ENCODE measurements around the gene LRRC32.

Gene LRRC32, protein sequence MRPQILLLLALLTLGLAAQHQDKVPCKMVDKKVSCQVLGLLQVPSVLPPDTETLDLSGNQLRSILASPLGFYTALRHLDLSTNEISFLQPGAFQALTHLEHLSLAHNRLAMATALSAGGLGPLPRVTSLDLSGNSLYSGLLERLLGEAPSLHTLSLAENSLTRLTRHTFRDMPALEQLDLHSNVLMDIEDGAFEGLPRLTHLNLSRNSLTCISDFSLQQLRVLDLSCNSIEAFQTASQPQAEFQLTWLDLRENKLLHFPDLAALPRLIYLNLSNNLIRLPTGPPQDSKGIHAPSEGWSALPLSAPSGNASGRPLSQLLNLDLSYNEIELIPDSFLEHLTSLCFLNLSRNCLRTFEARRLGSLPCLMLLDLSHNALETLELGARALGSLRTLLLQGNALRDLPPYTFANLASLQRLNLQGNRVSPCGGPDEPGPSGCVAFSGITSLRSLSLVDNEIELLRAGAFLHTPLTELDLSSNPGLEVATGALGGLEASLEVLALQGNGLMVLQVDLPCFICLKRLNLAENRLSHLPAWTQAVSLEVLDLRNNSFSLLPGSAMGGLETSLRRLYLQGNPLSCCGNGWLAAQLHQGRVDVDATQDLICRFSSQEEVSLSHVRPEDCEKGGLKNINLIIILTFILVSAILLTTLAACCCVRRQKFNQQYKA

DNA sequence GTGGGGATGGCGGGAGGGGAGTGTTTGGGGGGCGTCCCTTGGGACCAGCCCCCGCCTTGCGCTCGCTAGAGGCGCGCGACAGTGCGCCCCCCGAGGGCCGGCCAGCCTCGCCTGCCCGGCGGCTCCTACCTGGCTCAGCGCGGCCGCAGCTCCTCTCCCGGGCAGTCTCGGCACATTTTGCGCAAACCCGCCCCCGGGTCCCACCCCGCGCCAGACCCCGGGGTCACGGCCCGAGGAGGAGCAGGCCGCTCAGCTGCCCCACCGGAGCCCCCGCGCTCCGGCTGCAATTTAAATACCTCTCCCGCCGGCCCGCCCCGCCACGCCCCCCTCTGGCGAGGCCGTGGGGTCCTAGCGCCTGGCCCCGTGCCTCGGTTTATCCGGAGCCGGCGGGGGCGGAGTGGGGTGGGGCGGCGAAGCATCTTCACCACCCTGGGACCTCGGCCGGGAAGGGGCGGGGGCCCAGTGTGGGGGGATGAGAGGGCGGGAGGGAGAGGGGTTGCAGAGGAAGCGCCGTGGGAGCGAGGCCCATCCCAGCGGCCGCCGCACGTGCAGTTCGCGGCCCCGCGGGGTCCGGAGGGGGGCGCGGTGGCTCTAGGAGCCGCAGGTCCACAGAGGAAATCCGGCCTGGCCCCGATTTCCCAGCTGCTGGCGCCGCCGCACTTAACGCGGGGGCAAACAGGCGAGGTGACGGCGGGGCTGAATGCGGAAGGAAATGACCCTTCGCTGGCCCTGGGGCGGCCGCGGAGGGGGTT is at the start of gene LRRC32:
TSS of gene LRRC32 (minus strand) at position 263 of the 752 bp plus-strand sequence. CDS start 4,793 bp downstream, outside the sequence.
- peak within 1 kb of the TSS; percentile 52 for H3K4me3 ChIP-seq (ENCODE audit: low read depth, low read length)
- DNase-seq (ENCODE audit: low read depth) = no peak

DNA sequence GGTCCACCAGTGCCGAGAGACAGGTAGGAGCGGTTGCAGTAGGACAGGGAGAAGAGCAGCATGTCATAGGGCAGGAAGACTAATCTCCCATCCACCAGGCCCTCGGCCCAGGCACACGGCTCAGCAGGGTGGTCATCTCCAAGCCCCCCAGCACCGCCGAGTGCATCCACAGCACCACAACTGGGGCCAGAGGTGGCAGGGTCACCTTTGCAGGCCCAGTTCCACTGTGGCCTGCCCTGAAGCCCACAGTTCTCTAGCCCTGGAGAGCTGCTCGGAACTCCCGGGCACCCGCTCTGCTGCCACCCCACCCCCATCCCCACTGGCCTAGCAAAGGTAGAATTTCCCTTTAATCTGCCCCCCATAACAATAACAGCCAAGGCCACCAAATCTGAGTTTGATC is 49.1 kb upstream of the LRRC32 start:
- H3K4me3 ChIP-seq (ENCODE audit: low read depth, low read length) = no peak overlapping the region
- DNase-seq (ENCODE audit: low read depth) = no peak

DNA sequence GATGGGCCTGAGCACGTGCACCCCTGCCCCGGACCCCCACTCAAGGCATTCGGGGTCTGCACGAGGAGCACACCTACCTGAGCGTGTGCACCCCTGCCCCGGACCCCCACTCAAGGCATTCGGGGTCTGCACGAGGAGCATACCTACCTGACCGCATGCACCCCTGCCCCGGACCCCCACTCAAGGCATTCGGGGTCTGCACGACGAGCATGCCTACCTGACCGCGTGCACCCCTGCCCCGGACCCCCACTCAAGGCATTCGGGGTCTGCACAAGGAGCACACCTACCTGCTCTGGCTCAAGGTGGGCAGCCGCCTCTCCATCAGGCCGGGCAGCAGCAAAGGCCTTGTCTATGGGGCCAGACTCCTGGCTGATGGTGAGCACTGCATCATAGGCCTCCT is 48.7 kb upstream of the LRRC32 start:
- no peak for DNase-seq (ENCODE audit: low read depth)
- no peak overlapping the region for H3K4me3 ChIP-seq (ENCODE audit: low read depth, low read length)

DNA sequence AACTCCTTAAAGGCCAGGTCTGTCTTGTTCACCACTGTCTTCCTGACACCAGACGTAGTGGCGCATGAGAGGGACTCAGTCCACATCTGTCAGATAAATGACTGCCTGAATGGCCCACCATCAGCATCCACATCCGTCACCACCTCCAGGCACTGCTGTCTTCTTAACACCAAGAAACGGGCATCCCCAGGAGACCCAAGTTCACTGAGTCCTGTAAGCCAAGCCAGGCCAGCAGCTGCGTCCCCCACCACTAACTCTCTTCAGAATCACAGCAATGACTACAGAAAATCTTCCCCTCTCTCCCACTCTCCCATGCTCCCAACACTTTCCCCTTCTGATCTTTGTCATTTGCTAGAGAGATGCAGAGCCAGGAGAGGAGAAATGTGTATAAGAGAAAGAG is 47.3 kb upstream of the LRRC32 start:
- no peak overlapping the region for H3K4me3 ChIP-seq (ENCODE audit: low read depth, low read length)
- DNase-seq (ENCODE audit: low read depth) = no peak

DNA sequence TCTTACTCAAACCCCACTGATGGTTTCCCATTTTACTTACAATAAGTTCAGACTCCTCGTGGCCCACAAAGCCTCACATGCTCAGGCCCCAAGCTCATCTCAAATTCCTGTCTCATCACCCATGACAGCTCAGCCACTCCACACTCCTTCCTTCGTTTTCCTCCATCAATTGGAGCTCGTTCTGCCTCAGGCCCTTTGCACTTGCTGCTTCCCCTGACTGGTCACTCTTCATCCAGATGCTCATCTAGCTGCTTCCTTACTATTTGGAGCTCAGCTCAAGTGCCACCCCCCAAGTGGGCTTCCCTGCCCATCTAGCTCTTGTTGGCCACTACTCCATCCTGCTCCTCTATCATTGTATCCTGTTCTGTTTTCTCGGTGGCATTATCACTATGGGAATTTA is 46.8 kb upstream of the LRRC32 start:
- no peak overlapping the region for H3K4me3 ChIP-seq (ENCODE audit: low read depth, low read length)
- no peak for DNase-seq (ENCODE audit: low read depth)

DNA sequence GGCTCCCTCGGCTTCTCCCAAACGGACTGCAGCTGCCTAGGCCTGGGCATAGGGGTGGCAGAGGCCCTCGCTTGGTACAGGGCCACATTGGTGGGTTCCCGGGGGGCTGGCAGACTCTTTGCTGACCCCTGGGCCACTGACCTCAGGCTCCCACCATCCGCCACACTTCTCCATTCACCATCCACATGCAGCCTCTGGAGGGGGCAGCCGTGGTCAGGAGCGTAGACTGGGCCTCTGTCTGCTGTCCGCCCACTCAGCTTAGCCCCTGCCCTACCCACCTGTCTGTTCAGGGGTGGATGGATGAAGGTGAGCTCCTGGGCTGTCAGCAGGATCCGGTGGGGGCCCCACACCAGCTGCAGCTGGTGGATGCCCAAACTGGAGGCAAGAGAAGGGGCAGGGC is 45.7 kb upstream of the LRRC32 start:
- no peak overlapping the region for H3K4me3 ChIP-seq (ENCODE audit: low read depth, low read length)
- DNase-seq (ENCODE audit: low read depth) = no peak

DNA sequence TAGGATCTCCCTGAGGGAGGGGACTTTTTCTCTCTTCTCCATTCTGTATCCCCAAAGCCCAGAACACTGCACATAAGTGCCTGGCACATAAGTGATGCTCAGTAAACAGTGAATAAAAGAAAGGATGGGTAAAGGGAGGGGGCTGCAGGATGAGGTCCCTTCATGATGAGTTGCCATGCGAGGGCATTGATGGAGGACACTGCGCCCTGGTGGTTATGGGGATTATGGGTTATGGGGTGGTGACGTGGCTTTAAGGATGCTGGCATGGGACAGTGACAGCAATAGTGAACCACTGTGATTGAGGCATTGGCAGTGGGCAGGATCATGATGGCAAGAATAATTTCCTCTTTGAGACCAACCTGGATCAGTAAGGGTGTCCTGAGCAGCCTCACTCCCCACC is 43.9 kb upstream of the LRRC32 start:
- H3K4me3 ChIP-seq (ENCODE audit: low read depth, low read length) = no peak overlapping the region
- DNase-seq (ENCODE audit: low read depth) = no peak

DNA sequence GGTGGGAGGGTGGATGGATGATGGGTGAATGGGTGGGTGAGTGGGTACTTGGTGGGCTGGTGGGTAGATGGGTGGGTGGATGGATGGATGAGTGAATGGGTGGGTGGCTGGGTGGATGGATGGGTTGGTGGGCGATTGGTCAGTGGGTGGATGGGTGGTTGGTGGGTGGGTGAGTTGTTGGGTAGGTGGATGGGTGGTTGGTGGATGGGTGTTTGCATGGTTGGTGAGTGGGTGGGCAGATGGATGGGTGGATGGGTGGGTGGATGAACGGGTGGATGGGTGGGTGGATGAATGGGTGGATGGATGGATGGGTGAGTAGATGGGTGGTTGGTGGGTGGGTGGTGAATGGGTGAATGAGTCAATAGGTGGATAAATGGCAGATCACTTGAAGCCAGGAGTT is 43.0 kb upstream of the LRRC32 start:
- H3K4me3 ChIP-seq (ENCODE audit: low read depth, low read length) = no peak overlapping the region
- DNase-seq (ENCODE audit: low read depth) = no peak

DNA sequence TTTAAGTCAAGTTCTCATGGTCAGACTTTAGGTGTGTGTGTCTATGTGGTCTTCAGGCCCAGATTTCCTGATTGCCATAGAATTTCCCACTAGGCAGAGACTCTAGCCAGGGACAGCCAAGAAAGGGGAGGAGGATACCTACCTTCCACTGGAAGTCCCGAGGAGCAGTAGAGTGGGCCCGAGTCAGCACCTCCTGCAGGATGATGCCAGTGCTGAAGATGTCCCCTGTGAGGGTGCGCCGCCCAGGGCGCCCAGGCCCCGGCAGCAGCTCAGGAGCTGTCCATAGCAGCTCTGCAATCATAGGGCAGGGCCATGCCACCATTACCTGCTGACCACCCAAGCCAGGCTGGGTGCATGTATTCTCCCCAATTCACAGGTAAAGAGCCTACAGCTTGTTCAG is 41.6 kb upstream of the LRRC32 start:
- no peak overlapping the region for H3K4me3 ChIP-seq (ENCODE audit: low read depth, low read length)
- DNase-seq (ENCODE audit: low read depth) = no peak

DNA sequence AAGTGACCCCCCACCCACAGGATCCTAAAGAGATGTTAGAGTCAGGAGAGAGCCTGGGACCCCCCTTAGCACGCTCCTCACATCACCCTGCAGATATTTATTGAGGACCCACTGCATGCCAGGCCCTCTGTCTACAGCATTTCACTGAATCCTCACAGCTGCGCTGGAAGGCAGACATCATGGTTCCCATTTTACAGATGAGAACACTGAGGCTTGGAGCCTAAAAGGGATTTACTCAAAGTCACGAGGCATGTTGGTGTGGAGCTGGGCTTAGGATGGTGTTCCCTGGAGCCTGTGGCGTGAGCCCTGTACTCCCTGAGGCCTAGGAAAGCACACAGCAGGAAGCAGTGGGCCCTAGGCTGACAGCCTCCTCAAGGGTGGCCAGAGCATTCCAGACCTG is 39.2 kb upstream of the LRRC32 start:
- H3K4me3 ChIP-seq (ENCODE audit: low read depth, low read length) = no peak overlapping the region
- DNase-seq (ENCODE audit: low read depth) = no peak

DNA sequence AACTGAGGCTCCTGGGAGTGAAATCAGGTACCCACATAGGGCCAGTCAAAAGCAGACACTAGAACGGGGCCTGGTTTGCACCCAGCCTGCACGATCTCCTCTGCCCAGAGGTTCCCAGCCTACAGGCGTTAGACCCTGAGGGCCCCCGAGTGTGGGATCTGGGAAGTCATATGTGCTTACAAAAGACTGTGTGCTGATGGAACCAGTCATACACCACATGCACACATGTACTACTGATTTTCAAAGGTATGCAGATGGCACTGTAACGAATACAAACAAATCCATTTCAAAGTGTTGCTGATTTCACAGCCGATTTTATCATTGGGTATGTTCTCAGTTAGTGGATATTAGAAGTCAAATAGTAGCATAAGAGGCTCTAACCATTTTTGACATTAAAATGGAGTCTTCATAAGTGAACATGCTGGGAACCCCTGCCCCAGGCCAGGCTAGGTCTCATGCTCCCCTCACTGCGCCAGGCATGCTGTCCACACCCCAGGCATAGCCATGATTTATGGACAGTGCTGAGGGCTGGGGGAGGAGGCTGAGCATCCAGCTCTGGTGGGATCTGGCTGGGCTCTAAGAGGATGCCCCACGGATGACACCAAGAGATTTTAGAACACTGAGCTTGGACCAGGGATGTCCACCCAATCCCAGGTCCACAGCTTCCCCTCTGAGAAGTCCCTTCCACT is 38.6 kb upstream of the LRRC32 start:
- DNase-seq (ENCODE audit: low read depth) = no peak
- no peak overlapping the region for H3K4me3 ChIP-seq (ENCODE audit: low read depth, low read length)

DNA sequence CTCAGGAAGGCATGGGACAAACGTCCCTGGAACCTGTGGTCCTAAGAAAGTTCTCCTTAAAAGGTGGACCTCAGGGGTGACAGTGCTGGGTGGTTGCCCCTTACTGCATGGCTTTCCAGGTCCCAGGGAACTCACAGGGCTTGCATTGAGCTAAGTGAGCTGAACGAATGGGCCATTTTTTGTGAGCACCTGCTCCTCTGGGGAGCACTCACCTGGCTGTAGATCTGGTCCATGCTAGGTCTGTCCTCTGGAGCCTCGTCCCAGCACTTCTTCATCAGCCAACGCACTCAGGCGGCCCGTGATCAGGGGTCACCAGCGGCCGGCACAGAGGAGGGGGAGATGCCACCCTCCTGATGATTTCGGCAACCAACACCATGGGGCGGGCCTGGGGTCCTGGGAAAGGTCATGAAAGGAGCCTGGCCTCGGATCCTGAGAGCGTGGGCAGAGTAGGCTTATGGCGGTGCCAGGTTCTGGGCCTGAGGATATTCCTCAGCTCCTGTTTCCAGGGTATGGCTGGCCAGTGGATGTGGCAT is 36.8 kb upstream of the LRRC32 start:
- no peak overlapping the region for H3K4me3 ChIP-seq (ENCODE audit: low read depth, low read length)
- no peak for DNase-seq (ENCODE audit: low read depth)

DNA sequence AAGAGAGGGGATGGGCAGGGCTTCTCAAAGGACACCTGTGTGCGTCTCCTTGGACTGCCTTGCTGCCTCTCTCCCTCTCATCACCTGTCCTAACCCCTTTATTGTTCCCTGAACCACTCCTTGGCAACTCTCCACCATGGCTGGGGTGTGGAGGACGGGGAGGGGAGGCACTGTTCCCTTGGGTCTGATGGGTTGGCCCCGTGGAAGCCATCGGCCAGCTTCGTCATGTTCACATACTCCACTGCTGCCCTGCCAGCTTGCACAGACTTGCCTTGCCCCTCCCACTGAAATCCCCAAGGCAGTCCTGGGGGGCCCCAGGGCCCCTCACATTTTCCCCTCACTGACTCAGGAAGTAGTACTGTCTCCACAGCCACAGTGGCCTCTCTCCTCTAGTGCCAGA is 36.1 kb upstream of the LRRC32 start:
- no peak overlapping the region for H3K4me3 ChIP-seq (ENCODE audit: low read depth, low read length)
- no peak for DNase-seq (ENCODE audit: low read depth)

DNA sequence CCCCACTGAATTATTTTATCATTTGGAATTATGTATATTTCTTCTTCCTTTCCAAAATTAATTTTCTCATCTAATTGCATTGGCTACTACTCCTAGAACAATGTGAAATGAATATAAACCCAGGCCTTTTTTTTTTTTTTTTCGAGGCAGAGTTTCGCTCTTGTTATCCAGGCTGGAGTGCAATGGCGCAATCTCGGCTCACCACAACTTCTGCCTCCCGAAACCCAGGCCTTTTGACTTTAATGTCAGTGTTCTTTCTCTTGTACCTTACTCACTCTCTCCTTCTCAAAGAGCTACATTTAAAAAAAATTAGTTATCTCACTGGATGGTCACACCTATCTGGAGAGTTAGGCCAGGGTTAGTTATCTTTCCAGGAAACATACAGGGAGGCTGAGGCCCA is 35.3 kb upstream of the LRRC32 start:
- H3K4me3 ChIP-seq (ENCODE audit: low read depth, low read length) = no peak overlapping the region
- no peak for DNase-seq (ENCODE audit: low read depth)

DNA sequence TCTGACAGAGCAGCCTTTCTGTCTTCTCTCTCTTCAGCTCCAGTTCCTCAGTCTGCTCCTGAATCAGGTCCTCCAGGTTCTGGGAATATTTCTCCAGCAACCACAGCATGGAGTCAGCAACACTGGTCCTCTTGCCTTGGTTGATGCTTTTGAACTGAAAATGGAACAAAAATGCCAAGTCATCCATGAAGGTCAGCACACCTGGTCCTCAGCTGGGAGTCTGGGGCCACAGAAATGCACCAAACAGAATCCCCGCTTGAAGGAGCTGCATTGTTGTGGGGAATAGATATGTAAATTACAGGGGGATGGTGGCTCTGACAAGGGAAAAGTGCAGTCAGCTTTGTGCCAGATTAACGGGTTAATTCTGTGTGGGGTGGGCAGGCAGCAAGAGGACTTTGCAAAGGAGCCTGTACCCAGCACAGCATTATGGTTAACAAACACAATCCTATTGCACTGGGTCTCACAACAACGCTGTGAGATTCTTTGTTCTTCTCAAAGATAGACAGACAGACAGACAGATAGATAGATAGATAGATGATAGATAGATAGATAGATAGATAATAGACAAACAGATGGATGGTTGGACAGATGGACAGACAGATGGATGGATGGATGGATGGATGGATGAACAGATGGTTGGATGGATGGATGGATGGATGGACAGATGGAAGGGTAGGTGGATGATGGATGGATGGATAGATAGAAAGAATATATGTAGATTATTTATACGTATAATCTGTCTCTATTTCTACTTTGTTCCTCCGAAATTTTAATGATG is 33.8 kb upstream of the LRRC32 start:
- H3K4me3 ChIP-seq (ENCODE audit: low read depth, low read length) = no peak overlapping the region
- DNase-seq (ENCODE audit: low read depth) = no peak

DNA sequence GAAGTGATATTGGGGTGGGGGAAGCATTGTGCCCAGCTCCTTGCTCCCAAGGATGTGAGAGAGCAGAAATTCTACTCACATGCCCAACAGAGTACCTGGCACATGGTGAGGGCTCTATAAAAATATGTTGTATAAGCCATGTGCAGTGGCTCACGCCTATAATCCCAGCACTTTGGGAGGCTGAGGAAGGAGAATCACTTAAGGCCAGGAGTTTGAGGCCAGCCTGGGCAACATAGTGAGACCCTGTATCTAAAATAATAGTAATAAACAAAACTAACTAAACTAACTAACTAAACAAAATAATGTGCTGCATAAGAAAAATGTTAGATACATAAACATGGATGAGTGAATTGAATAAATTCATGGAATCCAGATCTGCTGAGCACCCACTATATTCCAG is 33.2 kb upstream of the LRRC32 start:
- no peak overlapping the region for H3K4me3 ChIP-seq (ENCODE audit: low read depth, low read length)
- DNase-seq (ENCODE audit: low read depth) = no peak

DNA sequence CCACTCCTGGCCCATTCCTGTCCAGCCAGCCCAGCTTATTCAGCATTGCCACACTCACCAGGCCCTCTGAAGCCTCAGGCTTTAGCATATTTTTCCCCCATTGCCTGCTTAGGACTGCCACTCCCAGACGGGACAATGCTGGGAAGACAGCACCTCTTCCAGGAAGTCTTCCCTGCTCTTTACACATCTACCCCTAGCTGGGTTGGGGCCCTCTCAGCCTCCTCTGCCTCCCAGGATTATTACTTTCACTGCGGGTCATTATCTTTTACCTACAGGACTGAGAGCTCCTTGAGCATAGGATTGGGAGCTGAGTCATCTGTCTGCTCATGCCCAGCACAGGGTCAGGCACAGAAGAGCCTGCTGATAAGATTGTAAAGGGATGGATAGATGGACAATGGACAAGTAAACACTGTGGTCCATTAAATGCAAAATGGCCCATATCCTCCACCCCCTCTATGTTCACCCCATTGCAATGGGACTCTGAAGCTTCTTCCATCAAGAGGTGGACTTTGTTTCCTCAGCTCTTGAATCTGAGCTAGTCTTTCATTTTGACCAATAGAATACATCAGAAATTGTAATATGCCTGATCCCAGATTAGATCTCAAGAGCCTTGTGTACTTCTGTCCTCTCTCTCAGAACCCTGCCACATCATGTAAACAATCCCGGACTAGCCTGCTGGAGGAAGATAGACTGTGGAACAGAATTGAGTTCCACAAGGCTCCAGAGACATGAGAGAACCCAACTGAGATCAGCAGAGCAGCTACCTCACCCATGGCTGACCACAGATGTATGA is 32.0 kb upstream of the LRRC32 start:
- no peak overlapping the region for H3K4me3 ChIP-seq (ENCODE audit: low read depth, low read length)
- DNase-seq (ENCODE audit: low read depth) = no peak

DNA sequence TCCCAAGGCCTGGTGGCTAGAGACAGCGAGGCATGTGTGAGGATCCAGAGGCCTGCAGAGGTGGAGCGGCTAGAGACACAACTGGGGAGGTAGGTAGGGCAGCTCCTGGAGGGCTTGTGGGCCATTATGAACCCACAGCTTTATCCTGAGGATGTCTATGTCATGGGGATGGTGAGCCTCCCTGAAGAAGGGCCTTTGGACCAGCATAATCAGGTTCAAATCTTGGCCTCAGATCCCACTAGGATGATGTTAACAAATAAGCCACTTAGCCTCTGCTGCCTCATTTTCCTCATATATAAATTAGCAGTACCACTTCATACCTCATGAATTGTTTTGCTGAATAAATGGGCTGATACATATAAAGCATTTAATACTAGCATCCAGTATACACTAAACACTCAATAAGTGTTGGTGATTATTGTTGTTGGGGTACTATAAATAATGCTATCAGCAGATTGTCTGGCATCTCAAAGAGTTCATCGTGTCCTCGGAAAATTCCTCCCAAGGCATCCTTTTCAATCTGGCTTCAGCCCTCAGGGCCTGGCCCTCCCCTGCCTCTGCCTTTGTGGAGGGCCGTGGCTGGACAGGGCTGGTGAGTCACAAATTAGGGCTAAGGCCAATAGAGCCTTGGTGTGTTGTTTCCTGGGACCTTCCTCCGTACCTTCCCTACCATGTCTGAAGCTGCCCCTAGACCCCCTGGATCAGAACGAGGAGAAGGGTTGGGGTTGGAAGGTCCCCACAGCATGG is 30.9 kb upstream of the LRRC32 start:
- no peak for DNase-seq (ENCODE audit: low read depth)
- H3K4me3 ChIP-seq (ENCODE audit: low read depth, low read length) = no peak overlapping the region
